NCI-H748 (cell line): ENCODE data around the gene KNDC1.
"Not testable (repeated sequence)": the region's sequence is repeated elsewhere in the genome, so short reads cannot be mapped to it uniquely, and the experiment has no call there.

Experiments used
- DNase-seq: peaks from one replicate; lab custom pipeline; 2025; ENCODE audit not compliant: unreplicated experiment; lab: John Stamatoyannopoulos, UW

Gene KNDC1

GRCh38 chr10:133141144-133141957 is 18.7 kb upstream of the KNDC1 start:
- no peak for DNase-seq

- DNase-seq = no peak
These were observed 18.1 kb upstream of the KNDC1 start for GRCh38 chr10:133141958-133142340.

GRCh38 chr10:133142523-133143199 is 17.4 kb upstream of the KNDC1 start:
- DNase-seq = no peak

GRCh38 chr10:133143200-133143533 is 16.9 kb upstream of the KNDC1 start:
- no peak for DNase-seq

GRCh38 chr10:133143546-133143945 is 16.5 kb upstream of the KNDC1 start:
- no peak for DNase-seq

GRCh38 chr10:133144771-133145170 is 15.2 kb upstream of the KNDC1 start:
- no peak for DNase-seq

- no peak for DNase-seq
These were observed 9.8 kb upstream of the KNDC1 start for GRCh38 chr10:133150226-133150625.

GRCh38 chr10:133150656-133151055 is 9.4 kb upstream of the KNDC1 start:
- DNase-seq = no peak

GRCh38 chr10:133151071-133151470 is 8.9 kb upstream of the KNDC1 start:
- not testable (repeated sequence) for DNase-seq

- DNase-seq = no peak
These were observed 8.5 kb upstream of the KNDC1 start for GRCh38 chr10:133151543-133151972.

GRCh38 chr10:133154411-133154810 is 5.6 kb upstream of the KNDC1 start:
- no peak for DNase-seq

- DNase-seq = no peak
These were observed 4.8 kb upstream of the KNDC1 start for GRCh38 chr10:133154996-133155778.

- no peak for DNase-seq
These were observed 3.1 kb upstream of the KNDC1 start for GRCh38 chr10:133156674-133157579.

GRCh38 chr10:133157662-133158436 is 2.2 kb upstream of the KNDC1 start:
- no peak for DNase-seq

- DNase-seq = no peak
These were observed 1.6 kb upstream of the KNDC1 start for GRCh38 chr10:133158437-133158755.

GRCh38 chr10:133158756-133159610 is 1.0 kb upstream of the KNDC1 start:
- peak; percentile 21 for DNase-seq

- DNase-seq = no peak
These were observed 439 bp upstream of the KNDC1 start for GRCh38 chr10:133159611-133159949.

GRCh38 chr10:133160826-133161471 is 930 bp downstream of the KNDC1 start:
- DNase-seq = peak; percentile 27
